ENCODE results near the gene CT55.
A peak's percentile ranks its signal among the peaks of the same experiment; 100 is the strongest.
"Not testable (repeated sequence)": the region's sequence is repeated elsewhere in the genome, so short reads cannot be mapped to it uniquely, and the experiment has no call there.

Gene CT55, protein sequence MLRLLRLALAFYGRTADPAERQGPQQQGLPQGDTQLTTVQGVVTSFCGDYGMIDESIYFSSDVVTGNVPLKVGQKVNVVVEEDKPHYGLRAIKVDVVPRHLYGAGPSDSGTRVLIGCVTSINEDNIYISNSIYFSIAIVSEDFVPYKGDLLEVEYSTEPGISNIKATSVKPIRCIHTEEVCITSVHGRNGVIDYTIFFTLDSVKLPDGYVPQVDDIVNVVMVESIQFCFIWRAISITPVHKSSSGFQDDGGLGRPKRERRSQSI

DNA sequence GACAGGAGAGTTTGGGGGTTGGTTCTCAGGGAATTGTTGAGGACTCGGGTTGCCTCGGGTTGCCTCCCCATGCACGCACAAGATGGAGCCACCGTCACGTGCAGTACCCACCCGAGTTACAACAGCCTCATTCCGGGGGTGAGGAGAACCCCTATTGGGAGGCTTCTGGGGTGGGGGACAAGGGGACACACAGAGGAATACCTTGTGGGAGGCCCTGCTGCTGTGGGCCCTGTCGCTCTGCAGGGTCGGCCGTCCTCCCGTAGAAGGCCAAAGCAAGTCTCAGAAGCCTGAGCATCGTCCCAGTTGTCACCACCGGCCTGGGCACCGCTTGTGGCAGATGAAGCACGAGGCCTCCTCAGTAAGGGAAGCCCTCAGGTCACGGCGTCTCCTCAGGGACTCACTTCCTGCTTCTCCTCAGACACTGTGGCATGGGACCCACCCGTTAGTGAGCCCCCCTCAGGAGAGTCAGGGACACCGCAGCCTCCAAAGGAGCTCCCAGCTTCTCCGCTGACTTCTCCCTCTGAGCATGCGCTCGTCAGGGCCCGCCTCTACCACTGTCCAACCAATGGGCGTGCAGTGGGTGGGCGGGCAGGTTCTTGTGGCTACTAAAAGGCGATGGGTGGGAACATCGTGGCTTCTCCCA lies at the start of gene CT55:
CT55 (minus strand) TSS at position 522 of the 643 bp plus-strand sequence; CDS start at position 295, 227 bp downstream.
- DNase-seq = no peak

DNA sequence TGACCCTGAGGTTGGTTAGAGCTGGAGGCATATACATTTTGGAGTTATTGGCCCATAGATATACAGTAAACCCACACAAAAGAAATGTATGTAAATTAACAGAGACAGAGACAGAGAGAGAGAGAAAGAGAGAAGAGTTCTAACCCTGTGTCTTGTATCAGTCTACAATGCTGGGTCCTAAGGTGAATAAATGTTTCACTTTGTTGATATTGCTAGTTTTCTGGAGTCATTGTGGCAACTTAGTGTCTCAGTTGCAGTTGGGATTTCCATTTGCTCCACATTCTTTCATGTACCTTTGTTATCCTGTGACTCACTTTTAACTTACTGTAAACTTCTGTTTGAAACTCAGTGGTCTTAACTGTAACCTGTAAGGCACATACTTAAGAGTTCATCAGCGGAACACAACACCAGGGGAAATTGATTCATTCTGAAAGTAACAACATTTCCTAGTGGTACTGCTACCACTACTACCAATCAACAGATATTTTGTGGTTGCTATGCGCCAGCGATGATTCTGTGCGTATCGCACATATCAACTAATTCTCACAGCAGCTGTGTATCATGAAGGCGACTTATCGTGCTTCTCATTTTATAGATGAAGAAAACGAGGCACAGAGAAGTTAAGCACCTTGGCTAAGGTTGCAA lies 42.1 kb upstream of the CT55 start:
- DNase-seq = no peak

DNA sequence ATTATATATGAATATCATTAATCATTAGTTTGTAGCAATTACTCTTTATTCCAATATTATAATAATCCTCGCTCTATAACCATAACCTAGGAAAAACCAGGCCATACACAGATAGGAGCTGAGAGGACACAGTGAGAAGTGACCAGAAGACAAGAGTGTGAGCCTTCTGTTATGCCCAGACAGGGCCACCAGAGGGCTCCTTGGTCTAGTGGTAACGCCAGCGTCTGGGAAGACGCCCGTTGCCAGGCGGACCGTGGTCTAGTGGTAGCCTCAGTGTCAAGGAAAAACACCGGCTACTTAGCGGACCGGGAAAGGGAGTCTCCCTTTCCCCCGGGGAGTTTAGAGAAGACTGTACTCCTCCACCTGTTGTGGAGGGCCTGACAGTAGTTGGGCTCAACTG lies 35.2 kb upstream of the CT55 start:
- not testable (repeated sequence) for DNase-seq

DNA sequence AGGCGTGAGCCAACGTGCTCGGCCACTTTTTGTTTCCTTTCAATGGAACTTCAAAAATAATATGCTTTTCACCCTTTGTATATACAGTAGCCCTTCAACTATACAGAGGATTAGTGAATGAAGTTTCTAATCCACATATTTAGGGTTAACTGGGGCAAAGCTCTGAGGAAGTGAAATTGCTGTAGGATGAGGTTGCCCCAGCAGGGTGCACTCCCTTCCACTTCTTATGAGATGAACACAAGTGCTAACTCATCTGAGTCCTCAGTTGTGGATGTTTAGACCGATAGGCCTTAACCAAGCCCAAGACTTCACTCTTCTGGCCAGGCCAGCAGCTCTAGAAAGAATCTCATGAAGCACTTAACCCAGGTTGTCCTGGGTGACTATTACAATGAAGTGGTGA lies 29.1 kb upstream of the CT55 start:
- DNase-seq = no peak

DNA sequence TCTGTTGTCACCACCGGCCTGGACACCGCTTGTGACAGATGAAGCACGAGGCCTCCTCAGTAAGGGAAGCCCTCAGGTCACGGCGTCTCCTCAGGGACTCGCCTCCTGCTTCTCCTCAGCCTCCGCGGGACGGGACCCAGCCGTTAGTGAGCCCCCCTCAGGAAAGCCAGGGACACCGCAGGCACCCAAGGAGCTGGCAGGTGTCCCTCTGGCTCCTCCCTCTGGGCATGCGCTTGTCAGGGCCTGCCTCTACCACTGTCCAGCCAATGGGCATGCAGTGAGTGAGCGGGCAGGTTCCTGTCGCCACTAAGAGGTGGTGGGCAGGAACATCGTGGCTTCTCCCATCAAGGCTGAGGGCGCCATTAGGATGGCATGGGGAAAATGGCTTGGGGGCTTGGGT lies 23.5 kb upstream of the CT55 start:
- no peak for DNase-seq

DNA sequence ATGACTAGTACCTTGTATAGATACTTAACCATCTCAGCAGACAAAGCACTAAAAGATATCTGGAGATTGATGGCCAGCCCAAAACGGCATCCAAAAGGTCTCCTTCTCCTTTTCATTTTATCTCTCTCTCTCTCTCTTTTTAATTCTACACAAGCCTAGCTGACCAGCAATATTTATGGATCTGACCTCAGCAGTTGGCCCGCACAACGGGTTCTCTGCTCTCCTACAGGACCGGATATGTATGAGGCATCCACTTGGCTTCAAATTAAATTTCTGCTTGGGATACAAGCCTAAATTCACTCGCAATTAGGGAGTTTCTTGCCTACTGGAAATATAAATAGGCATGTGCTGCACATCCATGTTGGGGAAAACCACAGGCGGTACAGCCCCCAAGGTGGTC lies 22.5 kb upstream of the CT55 start:
- no peak for DNase-seq

DNA sequence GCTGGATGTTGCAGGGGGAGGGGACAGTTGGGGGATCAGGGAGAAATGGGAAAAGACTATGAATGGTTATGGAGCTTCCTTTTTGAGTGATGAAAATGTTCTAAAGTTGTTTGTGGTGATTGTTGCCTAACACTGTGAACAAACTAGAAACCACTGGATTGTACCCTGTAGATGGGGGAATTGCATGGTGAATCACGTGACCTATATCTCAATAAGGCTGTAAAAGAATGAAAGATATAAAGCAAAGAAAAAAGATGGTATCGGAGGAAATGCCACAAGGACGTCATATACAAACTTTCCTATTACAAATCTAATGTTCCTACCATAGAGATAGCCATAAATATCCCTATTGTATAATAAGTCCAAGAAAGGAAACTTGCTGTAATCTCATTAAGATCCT lies 20.6 kb upstream of the CT55 start:
- no peak for DNase-seq

DNA sequence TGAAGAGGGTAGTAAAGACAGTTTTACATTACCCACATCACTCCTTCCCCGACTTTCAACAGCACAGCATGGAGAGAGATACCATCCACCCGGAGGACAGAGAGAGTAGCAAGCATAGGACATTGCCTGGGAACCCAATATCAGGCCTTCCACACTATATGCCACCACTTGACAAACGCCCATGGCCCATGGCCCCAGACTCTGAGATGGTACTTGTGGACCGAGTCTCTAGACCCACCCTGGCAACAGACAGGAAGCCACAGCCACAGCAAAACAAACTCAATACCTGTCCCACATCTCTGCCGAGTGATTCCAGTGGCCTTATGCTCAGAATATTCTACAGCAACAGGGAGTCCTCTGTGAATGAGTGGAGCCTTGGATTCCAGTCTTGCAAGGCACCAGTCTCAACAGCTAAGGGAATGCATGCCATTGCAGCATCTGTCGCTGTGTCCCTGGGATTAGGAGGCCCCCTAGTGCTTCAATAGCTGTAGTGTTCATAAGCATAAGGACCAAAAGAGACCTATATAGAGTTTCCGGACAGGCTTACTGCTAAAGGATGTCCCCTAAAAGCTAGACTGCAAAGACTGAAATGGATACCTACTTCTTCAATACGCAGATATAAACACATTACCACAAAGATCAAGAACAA lies 14.7 kb upstream of the CT55 start:
- DNase-seq = peak; percentile 14 to 42

DNA sequence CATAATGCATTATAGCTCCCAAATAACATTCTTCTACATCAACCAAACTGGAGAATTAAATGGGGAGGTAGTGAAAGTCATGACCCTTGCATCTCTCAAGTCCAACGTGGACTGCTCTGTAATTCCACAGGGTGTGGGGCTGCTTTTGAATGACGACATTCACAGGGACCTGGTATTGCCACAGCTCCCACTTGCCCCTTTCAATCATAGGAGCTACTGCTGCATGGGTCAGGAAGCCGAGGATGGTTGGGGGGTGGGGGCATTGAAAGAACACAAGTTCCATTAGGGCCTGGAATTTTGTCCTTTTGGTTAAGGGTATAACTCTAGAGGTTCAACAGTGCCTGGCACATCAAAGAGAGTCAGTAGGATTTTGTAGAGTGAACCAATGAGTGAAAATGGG lies 7.4 kb upstream of the CT55 start:
- no peak for DNase-seq

DNA sequence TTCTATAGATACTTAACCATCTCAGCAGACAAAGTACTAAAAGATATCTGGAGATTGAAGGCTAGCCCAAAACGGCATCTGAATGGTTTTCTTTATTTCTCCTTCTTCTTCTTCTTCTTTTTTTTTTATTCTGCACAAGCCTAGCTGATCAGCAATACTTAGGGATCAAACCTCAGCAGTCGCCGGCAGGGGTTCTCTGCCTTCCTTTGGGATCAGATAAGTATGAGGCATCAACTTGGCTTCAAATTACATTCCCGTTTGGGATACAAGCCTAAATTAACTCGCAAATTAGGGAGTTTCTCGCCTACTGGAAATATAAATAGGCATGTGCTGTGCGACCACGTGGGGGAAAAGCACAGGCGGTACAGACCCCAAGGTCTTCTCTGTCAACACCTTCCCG lies 730 bp downstream of the CT55 start:
- DNase-seq = no peak

DNA sequence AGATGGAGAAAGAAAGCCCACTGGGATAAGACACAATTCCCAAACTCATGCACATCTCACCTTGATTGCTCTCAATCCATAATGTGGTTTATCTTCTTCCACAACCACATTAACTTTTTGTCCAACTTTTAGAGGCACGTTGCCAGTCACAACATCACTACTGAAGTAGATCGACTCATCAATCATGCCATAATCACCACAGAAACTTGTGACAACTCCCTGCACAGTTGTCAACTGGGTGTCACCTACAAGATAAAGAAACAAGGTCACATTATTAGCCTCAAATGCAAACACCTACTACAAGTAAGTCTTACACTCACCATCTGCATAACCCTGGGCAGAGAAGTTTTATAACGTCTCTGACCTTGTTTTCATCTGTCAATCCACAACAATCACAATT lies 1.7 kb downstream of the CT55 start:
- DNase-seq = not testable (repeated sequence)

DNA sequence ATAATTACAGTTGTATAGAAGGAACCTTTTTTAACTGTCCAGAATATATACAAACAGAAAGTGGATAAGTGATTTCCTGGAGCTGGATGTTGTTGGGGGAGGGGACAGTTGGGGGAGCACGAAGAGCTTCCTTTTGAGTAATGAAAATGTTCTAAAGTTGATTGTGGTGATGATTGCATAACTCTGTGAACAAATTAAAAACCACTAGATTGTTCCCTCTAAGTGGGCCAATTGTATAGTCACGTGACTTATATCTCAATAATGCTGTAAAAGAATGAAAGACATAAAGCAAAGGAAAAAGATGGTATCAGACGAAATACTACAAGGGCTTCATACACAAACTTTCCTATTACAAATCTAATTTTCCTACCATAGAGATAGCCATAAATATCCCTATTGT lies 2.7 kb downstream of the CT55 start:
- DNase-seq = no peak

DNA sequence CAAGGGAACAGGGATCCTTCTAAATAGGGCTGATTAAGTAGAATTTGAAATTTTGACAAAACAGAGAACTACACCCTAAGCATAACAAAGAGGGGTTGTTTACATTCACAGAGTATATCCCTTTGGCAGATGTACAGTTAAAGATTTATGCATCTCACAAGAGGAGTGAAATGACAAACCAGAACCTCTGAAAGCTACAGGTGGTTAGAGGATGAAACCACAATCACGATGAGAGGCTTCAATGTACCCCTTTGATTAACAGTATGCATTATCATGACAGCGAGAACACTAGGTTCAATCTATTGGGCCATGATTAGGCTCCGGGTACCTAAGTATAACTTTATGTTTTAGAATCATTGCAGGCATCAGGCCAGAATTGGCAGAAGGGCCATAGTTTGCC lies 16.5 kb downstream of the CT55 start:
- DNase-seq = not testable (repeated sequence)

DNA sequence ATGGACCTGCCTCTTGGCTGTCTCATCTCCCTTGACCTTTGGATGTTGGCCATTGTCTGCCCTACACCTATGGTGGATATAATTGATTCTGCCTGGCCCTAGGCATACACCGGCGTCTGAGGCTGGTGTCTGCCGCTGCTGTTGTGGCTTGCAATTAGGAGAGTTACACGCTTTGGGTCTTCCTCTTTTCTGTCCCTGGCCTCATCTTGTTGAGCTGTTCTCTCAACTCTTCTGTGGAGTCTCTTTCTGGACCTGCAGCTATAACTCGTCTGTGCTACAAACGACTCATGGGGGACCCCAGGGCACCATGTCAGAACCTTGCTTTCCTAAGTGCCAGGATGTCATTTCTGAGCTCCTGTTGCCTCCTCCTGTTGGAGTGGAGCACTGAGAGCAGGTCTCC lies 45.1 kb downstream of the CT55 start:
- not testable (repeated sequence) for DNase-seq

DNA sequence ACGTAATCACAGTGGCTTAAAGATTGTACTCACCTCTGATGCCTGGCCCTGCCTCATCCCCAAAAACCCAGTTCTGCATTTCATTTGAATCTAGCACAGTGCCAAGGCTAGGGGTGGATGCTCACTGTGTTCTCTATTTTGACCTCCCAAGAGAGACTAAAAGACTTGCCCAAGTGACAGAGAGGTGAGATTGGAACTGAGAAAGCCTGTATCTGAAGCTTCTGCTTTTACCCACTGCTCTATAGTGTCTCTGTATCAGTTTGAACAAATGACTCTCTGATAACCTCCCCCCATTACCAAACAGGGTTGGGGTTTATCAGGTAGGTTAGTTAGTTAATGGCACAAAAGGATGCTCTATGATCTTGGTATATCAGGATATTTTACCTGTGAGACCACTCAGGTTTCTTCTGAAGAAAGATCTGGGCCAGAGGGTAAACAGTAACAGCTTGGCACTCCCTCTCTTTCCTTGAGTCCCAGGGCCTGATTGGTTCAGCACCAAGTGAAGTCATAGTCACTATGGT lies 51.1 kb downstream of the CT55 start, which contains the start of gene ETDB:
ETDB (minus strand) TSS at position 471 of the 521 bp plus-strand sequence. CDS start 1,265 bp downstream, outside the sequence.
- DNase-seq = not testable (repeated sequence)

DNA sequence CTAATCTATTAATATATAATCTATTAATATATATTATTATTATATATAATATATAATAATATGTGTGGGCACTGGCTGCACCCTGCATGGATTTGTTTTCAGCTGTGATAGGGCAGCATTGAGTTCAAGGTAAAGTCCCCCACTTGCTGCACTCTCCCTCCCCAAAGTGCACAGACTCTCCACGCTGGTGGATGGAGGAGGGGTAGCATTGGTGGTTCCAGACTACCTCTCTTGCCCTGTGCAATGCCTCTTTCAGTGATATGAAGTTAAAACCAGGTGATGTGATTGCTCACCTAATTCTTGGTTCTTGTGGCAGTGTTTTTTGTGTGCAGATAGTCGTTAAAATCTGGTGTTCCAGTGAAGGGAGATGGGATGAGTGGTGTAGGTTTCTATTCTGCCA lies 55.1 kb downstream of the CT55 start:
- DNase-seq = not testable (repeated sequence)

DNA sequence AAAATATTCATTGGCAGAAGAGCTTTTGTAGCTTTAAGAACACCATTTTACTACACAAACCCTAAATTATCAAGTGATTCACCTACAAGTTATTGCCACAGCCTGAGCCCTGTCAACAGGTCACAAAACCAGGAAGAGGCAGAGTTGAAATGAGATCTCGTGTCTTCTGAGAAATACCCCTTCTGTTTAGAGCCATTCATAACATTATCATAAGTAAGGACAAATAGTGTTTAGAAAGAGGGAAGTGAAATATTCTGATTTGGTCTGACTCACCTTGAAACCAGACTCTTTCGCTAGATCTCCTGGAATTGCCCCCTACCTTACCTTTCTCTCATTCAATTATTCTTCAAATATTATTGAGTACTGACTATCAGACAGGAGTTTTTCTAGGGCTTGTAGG lies 56.8 kb downstream of the CT55 start:
- no peak for DNase-seq

DNA sequence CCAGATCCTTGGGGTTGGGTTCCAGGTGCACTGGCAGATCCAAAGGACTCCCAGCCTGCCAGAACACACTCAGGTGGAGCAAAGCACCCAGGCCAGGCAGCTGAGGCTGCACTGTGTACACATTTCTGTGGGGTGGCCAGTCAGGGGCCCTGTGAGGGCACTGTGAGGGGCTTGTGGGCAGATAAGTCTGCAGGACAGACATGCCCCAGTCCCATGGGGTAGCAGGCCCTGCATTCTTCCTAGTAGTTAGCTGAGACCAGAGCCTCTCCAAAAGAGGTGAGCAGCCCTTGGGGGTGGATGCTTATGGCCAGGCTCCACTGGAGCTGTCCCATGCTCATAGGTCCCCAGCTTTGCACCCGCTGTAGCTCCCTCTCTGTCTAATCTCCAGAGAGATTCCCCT lies 58.5 kb downstream of the CT55 start:
- no peak for DNase-seq

DNA sequence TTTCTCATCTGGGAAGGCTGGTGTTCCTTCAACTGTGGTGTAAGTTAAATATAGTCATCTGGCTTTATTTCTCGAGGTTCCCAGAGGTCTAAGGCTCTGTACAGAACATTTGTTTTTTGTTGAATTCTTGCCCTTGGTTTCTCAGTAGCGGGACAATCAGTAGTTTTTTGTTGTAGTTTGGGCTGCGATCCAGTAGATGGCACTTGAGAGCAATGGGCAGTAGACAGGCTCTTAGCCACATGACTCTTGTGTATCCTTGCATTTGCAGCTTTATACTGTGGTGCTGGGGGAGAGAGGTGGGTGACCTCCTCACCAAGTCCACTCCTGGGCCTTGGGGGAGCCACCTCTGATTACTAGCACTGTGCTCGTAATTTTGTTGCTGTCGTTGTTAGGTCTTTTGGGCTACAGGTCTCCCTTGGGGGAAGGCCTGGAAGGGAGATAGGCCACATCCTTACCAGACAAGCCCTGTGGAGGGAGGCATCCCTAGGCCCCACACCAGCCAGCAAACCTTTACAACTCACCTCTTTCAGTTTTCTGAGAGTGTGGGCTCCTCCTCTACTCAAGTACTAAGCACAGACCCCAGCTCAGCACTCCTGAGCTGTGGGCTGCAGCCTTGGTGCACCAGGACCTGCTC lies 59.0 kb downstream of the CT55 start:
- peak; percentile 7 to 12 for DNase-seq

DNA sequence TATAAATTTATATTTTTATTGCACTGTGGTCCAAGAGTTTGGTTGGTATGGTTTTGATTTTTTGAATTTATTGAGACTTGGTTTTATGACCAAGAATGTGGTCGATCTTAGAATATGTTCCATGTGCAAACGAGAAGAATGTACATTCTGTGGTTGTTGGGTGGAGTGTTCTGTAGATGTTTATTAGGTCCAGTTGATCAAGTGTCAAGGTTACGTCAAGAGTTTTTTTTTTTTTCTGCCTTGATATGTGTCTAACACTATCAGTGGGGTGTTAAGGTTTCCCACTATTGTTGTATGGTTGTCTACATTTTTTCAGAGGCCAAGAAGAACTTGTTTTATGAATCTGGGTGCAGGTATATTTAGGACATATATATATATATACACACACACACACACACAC lies 61.6 kb downstream of the CT55 start:
- DNase-seq = no peak
